ENCODE data around the gene POLR1C.

DNA sequence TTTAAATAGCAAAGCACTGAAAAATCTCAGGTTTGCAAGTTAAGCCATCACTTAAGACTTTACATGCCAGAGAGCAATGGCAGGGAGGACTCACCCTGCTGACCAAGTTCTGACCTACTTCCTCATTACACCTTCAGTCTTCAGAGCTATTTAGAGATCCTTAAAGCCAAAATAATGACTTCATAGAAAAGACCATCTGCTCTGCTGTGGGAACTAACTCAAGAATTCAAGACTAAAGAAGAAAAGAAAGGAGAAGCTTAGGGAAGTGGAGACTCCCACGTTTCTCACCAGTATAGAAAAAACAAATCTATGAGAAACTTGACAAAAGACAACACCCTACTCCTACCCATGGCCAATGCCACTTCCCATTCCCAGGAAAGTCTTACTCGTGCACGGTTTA, 30.3 kb downstream of the POLR1C start:
- TF ChIP-seq, protein P1, sequence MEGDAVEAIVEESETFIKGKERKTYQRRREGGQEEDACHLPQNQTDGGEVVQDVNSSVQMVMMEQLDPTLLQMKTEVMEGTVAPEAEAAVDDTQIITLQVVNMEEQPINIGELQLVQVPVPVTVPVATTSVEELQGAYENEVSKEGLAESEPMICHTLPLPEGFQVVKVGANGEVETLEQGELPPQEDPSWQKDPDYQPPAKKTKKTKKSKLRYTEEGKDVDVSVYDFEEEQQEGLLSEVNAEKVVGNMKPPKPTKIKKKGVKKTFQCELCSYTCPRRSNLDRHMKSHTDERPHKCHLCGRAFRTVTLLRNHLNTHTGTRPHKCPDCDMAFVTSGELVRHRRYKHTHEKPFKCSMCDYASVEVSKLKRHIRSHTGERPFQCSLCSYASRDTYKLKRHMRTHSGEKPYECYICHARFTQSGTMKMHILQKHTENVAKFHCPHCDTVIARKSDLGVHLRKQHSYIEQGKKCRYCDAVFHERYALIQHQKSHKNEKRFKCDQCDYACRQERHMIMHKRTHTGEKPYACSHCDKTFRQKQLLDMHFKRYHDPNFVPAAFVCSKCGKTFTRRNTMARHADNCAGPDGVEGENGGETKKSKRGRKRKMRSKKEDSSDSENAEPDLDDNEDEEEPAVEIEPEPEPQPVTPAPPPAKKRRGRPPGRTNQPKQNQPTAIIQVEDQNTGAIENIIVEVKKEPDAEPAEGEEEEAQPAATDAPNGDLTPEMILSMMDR (IDR thresholded peaks at IDR 0.05; ENCODE audit: insufficient read depth, low read length, poor library complexity, severe bottlenecking): no peak
- TF ChIP-seq EZH2phosphoT487 (conservative IDR thresholded peaks at IDR 0.05; ENCODE audit: low read length): no peak
